HepG2 (cell line): Measurements from ENCODE around the gene CXADR. TPM values are rescaled to one million over a fixed set of nuclear protein-coding genes. Genes with fewer than 3 reads are reported as not detected.
A peak's percentile ranks its signal among the peaks of the same experiment; 100 is the strongest.

ENCODE experiments used
- AKAP8 ChIP-seq: sonication (generic); formaldehyde crosslinking; IDR thresholded peaks from 2 replicates; pipeline ENCODE4 v1.5.1; 2020; ENCODE audit warnings: mild to moderate bottlenecking, missing genetic modification reagents
- ARNT2 ChIP-seq: sonication (generic); formaldehyde crosslinking; IDR thresholded peaks from 2 replicates; pipeline ENCODE4 v1.8.0; 2022; ENCODE audit warnings: mild to moderate bottlenecking, low read depth, missing genetic modification reagents, moderate library complexity
- CCDC6 ChIP-seq: sonication (generic); formaldehyde crosslinking; IDR thresholded peaks from 2 replicates; pipeline ENCODE4 v1.8.1; 2022; ENCODE audit warnings: mild to moderate bottlenecking, missing genetic modification reagents, moderate library complexity
- FIP1L1 ChIP-seq: fragments of 200-400 bp; formaldehyde crosslinking; IDR thresholded peaks from 2 replicates; pipeline ENCODE4 v1.6.1; 2018; ENCODE audit warnings: low read depth, mild to moderate bottlenecking, low read length, moderate library complexity, borderline replicate concordance; ENCODE audit not compliant: insufficient read depth
- FOXK2 ChIP-seq: fragments of 450-650 bp; IDR thresholded peaks from 2 replicates; pipeline ENCODE4 v1.6.1; 2016
- FOXM1 ChIP-seq: sonication (generic); formaldehyde crosslinking; IDR thresholded peaks from 2 replicates; pipeline ENCODE4 v1.5.0; 2020; ENCODE audit warnings: missing genetic modification reagents
- HDAC6 ChIP-seq: fragments of 200-600 bp; sonication (generic); IDR thresholded peaks from 2 replicates; pipeline ENCODE4 v1.7.0; 2017; ENCODE audit warnings: mild to moderate bottlenecking, antibody characterized with exemption, low read length, low read depth
- MED8 ChIP-seq: sonication (generic); formaldehyde crosslinking; IDR thresholded peaks from 2 replicates; pipeline ENCODE4 v1.8.1; 2023; ENCODE audit warnings: mild to moderate bottlenecking, missing genetic modification reagents; ENCODE audit not compliant: insufficient replicate concordance
- NFATC3 ChIP-seq: sonication (generic); formaldehyde crosslinking; IDR thresholded peaks from 2 replicates; pipeline ENCODE4 v1.5.1; 2020; ENCODE audit warnings: mild to moderate bottlenecking, missing genetic modification reagents
- SETDB1 ChIP-seq: sonication (generic); formaldehyde crosslinking; IDR thresholded peaks from 2 replicates; pipeline ENCODE4 v1.5.1; 2020; ENCODE audit warnings: missing genetic modification reagents, mild to moderate bottlenecking, borderline replicate concordance
- SKI ChIP-seq: fragments of 450-650 bp; IDR thresholded peaks from one replicate; pipeline ENCODE4 v1.6.1; 2018; ENCODE audit warnings: mild to moderate bottlenecking; ENCODE audit not compliant: partially characterized antibody
- U2AF2 ChIP-seq: fragments of 200-400 bp; formaldehyde crosslinking; IDR thresholded peaks from 2 replicates; pipeline ENCODE4 v1.6.1; 2017; ENCODE audit warnings: low read depth, mild to moderate bottlenecking, low read length
- WIZ ChIP-seq: sonication (generic); formaldehyde crosslinking; IDR thresholded peaks from 2 replicates; pipeline ENCODE4 v1.5.1; 2020; ENCODE audit warnings: mild to moderate bottlenecking, missing genetic modification reagents
- ZKSCAN5 ChIP-seq: sonication (generic); formaldehyde crosslinking; IDR thresholded peaks from 2 replicates; pipeline ENCODE4 v1.5.1; 2020; ENCODE audit warnings: mild to moderate bottlenecking, missing genetic modification reagents
- ZMYM2 ChIP-seq: sonication (generic); formaldehyde crosslinking; IDR thresholded peaks from 2 replicates; pipeline ENCODE4 v1.8.0; 2022; ENCODE audit warnings: mild to moderate bottlenecking, missing genetic modification reagents
- ZNF24 ChIP-seq: fragments of 450-650 bp; IDR thresholded peaks from 2 replicates; pipeline ENCODE4 v1.6.1; 2017; ENCODE audit warnings: antibody characterized with exemption, mild to moderate bottlenecking
- ZNF382 ChIP-seq: sonication (generic); formaldehyde crosslinking; IDR thresholded peaks from 2 replicates; pipeline ENCODE4 v1.5.0; 2020; ENCODE audit warnings: missing genetic modification reagents, mild to moderate bottlenecking, borderline replicate concordance
- ZNF616 ChIP-seq: sonication (generic); formaldehyde crosslinking; IDR thresholded peaks from 2 replicates; pipeline ENCODE4 v1.5.0; 2020; ENCODE audit warnings: low read depth, mild to moderate bottlenecking, missing genetic modification reagents
- ZNF83 ChIP-seq: sonication (generic); formaldehyde crosslinking; IDR thresholded peaks from 2 replicates; pipeline ENCODE4 v1.4.0; 2020; ENCODE audit warnings: missing genetic modification reagents, mild to moderate bottlenecking, borderline replicate concordance
- polyA plus RNA-seq, 8 experiments: library from polyadenylated mRNA; depleted of rRNA in 3 of 8; stranded (reverse) in 7 of 8; unstranded in 1 of 8; fragments of >200 nt; fragmentation: Illumina TruSeq in 4 of 8; extraction: Trizol in 4 of 8; gene quantifications; 2 replicates each; pipeline versions ENCODE4 v1.2.1 to v1.2.3, GENCODE V29; 2011 to 2016; ENCODE audit warnings: low read depth in 4 of 8, missing spikeins in 1 of 8, mixed read lengths in 1 of 8; ENCODE audit not compliant: insufficient read depth in 1 of 8
- total RNA-seq, 5 experiments: library from RNA; depleted of rRNA; stranded (reverse); fragments of >200 nt; fragmentation: Illumina TruSeq; extraction: Trizol; gene quantifications; 2 replicates each; pipeline ENCODE4 v1.2.3, GENCODE V29; 2016; ENCODE audit warnings: low read depth in 1 of 5
- TF ChIP-seq, protein P1 (sequence below): sonication (generic); formaldehyde crosslinking; IDR thresholded peaks from 2 replicates; pipeline ENCODE4 v1.4.0; 2020; ENCODE audit warnings: missing genetic modification reagents
- TF ChIP-seq, protein P2 (sequence below): sonication (generic); formaldehyde crosslinking; IDR thresholded peaks from 2 replicates; pipeline ENCODE4 v1.4.0; 2020; ENCODE audit warnings: missing genetic modification reagents, borderline replicate concordance
- TF ChIP-seq, protein P3 (sequence below): sonication (generic); formaldehyde crosslinking; IDR thresholded peaks from 2 replicates; pipeline ENCODE4 v1.9.0; 2021; ENCODE audit warnings: missing genetic modification reagents, mild to moderate bottlenecking, borderline replicate concordance

Gene CXADR
- total and polyA plus RNA-seq, 2 of the 13 experiments (the other 11 are each of a cell fraction or from before 2014, with no cell fraction given) = 86.8 to 110 TPM

DNA sequence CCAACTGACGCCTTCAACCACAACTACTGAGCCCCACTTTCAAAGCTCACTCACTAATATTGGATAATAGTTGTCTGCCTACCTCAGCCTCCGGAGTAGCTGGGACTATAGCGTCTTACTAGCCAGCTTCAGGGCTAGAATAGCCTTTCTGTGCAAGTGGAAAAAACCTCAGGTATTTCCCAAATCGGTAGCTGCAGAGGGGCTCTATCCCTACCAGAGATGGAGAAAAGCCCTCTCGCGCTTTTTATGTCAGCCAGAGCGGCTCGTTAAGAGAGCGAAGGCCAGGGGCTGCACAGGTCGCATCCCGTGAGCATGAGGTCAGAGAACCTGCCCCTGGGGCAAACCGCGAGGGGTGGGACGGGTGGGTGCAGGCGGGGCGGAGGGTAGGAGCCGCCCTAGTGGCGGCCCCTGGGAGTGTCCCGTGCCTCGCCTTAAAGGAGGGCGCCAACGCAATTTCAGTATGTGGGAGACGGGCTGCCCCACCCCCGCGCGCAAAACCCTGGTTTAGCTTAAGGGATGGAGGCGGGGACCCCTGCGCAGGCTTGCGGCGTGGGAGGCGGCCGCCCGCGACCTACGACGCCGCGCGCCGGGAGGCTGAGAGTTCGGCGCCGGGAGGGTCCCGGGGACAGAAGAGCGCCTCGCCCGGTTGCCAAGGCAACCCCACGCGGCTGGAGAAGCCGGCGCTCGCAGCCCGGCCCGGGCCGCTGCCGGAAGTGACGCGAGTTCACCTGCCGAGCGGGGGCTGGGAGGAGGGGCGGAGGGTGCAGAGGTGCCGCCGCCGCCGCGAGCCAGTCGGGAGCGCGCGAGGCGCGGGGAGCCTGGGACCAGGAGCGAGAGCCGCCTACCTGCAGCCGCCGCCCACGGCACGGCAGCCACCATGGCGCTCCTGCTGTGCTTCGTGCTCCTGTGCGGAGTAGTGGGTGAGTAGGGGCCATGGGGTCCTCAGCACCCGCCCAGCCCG lies at the start of gene CXADR (continued):
- TF ChIP-seq, protein P1, sequence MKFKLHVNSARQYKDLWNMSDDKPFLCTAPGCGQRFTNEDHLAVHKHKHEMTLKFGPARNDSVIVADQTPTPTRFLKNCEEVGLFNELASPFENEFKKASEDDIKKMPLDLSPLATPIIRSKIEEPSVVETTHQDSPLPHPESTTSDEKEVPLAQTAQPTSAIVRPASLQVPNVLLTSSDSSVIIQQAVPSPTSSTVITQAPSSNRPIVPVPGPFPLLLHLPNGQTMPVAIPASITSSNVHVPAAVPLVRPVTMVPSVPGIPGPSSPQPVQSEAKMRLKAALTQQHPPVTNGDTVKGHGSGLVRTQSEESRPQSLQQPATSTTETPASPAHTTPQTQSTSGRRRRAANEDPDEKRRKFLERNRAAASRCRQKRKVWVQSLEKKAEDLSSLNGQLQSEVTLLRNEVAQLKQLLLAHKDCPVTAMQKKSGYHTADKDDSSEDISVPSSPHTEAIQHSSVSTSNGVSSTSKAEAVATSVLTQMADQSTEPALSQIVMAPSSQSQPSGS (CRISPR knock-in tag) = 0 out of 2 replicates have a peak, but pooled peaks have one; percentile 58
- TF ChIP-seq ZNF616 (CRISPR knock-in tag) = no peak
- TF ChIP-seq FIP1L1 = no peak
- TF ChIP-seq CCDC6 = no peak; the same call in 1 of the 2 replicates
- TF ChIP-seq ZNF83 = peak; percentile 67; the same call in 1 of the 2 replicates
- TF ChIP-seq ARNT2 (CRISPR knock-in tag) = peak; percentile 60
- no peak for TF ChIP-seq HDAC6
- TF ChIP-seq MED8 (CRISPR knock-in tag) = no peak
- peak; percentile 70; the same call in 1 of the 2 replicates for TF ChIP-seq ZMYM2 (CRISPR knock-in tag)
- peak; percentile 96 for TF ChIP-seq U2AF2
- TF ChIP-seq SETDB1 (CRISPR knock-in tag) = no peak
- TF ChIP-seq ZNF24 = no peak
- TF ChIP-seq FOXM1 = no peak
- TF ChIP-seq, protein P2, sequence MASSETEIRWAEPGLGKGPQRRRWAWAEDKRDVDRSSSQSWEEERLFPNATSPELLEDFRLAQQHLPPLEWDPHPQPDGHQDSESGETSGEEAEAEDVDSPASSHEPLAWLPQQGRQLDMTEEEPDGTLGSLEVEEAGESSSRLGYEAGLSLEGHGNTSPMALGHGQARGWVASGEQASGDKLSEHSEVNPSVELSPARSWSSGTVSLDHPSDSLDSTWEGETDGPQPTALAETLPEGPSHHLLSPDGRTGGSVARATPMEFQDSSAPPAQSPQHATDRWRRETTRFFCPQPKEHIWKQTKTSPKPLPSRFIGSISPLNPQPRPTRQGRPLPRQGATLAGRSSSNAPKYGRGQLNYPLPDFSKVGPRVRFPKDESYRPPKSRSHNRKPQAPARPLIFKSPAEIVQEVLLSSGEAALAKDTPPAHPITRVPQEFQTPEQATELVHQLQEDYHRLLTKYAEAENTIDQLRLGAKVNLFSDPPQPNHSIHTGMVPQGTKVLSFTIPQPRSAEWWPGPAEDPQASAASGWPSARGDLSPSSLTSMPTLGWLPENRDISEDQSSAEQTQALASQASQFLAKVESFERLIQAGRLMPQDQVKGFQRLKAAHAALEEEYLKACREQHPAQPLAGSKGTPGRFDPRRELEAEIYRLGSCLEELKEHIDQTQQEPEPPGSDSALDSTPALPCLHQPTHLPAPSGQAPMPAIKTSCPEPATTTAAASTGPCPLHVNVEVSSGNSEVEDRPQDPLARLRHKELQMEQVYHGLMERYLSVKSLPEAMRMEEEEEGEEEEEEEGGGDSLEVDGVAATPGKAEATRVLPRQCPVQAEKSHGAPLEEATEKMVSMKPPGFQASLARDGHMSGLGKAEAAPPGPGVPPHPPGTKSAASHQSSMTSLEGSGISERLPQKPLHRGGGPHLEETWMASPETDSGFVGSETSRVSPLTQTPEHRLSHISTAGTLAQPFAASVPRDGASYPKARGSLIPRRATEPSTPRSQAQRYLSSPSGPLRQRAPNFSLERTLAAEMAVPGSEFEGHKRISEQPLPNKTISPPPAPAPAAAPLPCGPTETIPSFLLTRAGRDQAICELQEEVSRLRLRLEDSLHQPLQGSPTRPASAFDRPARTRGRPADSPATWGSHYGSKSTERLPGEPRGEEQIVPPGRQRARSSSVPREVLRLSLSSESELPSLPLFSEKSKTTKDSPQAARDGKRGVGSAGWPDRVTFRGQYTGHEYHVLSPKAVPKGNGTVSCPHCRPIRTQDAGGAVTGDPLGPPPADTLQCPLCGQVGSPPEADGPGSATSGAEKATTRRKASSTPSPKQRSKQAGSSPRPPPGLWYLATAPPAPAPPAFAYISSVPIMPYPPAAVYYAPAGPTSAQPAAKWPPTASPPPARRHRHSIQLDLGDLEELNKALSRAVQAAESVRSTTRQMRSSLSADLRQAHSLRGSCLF (CRISPR knock-in tag) = 0 out of 2 replicates have a peak, but pooled peaks have one; percentile 7
- peak; percentile 67; the same call in 1 of the 2 replicates for TF ChIP-seq AKAP8
- no peak for TF ChIP-seq ZKSCAN5 (CRISPR knock-in tag)
- no peak for TF ChIP-seq WIZ
- TF ChIP-seq FOXK2 = no peak
- no peak for TF ChIP-seq ZNF382 (CRISPR knock-in tag)
- TF ChIP-seq SKI = peak; percentile 50
- TF ChIP-seq, protein P3, sequence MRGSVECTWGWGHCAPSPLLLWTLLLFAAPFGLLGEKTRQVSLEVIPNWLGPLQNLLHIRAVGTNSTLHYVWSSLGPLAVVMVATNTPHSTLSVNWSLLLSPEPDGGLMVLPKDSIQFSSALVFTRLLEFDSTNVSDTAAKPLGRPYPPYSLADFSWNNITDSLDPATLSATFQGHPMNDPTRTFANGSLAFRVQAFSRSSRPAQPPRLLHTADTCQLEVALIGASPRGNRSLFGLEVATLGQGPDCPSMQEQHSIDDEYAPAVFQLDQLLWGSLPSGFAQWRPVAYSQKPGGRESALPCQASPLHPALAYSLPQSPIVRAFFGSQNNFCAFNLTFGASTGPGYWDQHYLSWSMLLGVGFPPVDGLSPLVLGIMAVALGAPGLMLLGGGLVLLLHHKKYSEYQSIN (CRISPR knock-in tag) = no peak
- no peak for TF ChIP-seq NFATC3
